Panc1 (cell line): ENCODE results near the gene MYBPC3. TPM values are rescaled to one million over a fixed set of nuclear protein-coding genes. Genes with fewer than 3 reads are reported as not detected.

ENCODE experiments used
- ATAC-seq: fragments of 200-7000 bp; cut with Tn5 transposase; 2 replicates; pipeline ENCODE4 v1.9.1; 2020; ENCODE audit warnings: mild to moderate bottlenecking, moderate library complexity
- BruUV-seq: library from RNA; stranded (reverse); fragments of 400-500 nt; replicated peaks from 2 replicates; lab custom pipeline; 2021; lab: Mats Ljungman, UMichigan
- CTCF ChIA-PET: fragments of 300-600 bp; sonication (Branson Sonifier 250); formaldehyde crosslinking; loops from one replicate; lab custom pipeline; 2022; ENCODE audit warnings: antibody characterized with exemption; lab: Charles Lee
- POLR2A ChIA-PET: fragments of 300-600 bp; sonication (Branson Sonifier 250); formaldehyde crosslinking; loops from one replicate; lab custom pipeline; 2022; ENCODE audit warnings: antibody characterized with exemption; lab: Charles Lee
- DNase-seq: peaks from one replicate; pipeline ENCODE4 v3.0.0-alpha.2; 2010; ENCODE audit warnings: low read depth, low spot score
- H3K27ac ChIP-seq: 2 replicates; pipeline ENCODE4 v1.5.1; 2011; ENCODE audit warnings: mild to moderate bottlenecking, low read length, inconsistent platforms
- H3K27me3 ChIP-seq: fragments of 200-500 bp; sonication (Bioruptor generic); 2 replicates; pipeline ENCODE4 v1.6.0; 2014; ENCODE audit warnings: low read length, inconsistent platforms; ENCODE audit not compliant: control insufficient read depth, insufficient read depth
- H3K36me3 ChIP-seq: fragments of 200-500 bp; sonication (Bioruptor generic); 2 replicates; pipeline ENCODE4 v1.5.1; 2014; ENCODE audit warnings: inconsistent platforms, mild to moderate bottlenecking, low read length, moderate library complexity; ENCODE audit not compliant: control insufficient read depth, insufficient read depth
- H3K4me1 ChIP-seq: 2 replicates; pipeline ENCODE4 v1.5.1; 2011; ENCODE audit warnings: inconsistent platforms, mild to moderate bottlenecking, low read length, moderate library complexity; ENCODE audit not compliant: control insufficient read depth, insufficient read depth
- H3K4me3 ChIP-seq, 2 experiments: 2 replicates each; pipeline ENCODE4 v1.5.1; 2011 to 2012; ENCODE audit warnings: low read depth in 2 of 2, low read length in 2 of 2, mild to moderate bottlenecking in 2 of 2, inconsistent platforms in 1 of 2, moderate library complexity in 1 of 2
- H3K9me3 ChIP-seq: fragments of 200-500 bp; sonication (Bioruptor generic); 2 replicates; pipeline ENCODE4 v1.5.1; 2014; ENCODE audit warnings: low read depth, mild to moderate bottlenecking, inconsistent platforms, low read length, moderate library complexity; ENCODE audit not compliant: control insufficient read depth, insufficient read depth
- POLR2AphosphoS5 ChIP-seq: IDR thresholded peaks from 2 replicates; pipeline ENCODE4 v1.6.1; 2012; ENCODE audit warnings: mild to moderate bottlenecking, low read depth, low read length, moderate library complexity
- SIN3A ChIP-seq: IDR thresholded peaks from 2 replicates; pipeline ENCODE4 v1.6.1; 2012; ENCODE audit warnings: low read depth, mild to moderate bottlenecking, low read length, moderate library complexity, borderline replicate concordance; ENCODE audit not compliant: insufficient read depth
- TCF7L2 ChIP-seq: IDR thresholded peaks from 2 replicates; pipeline ENCODE4 v1.6.1; 2011; ENCODE audit warnings: mild to moderate bottlenecking, low read depth, low read length, inconsistent platforms
- in situ Hi-C: cut with HindIII; loops from 2 replicates; pipeline ENCODE4 v1.10.0; 2016; ENCODE audit warnings: low sequenced_read_pairs, low pct_unique_long_range_greater_than_20kb
- intact Hi-C: fragments of 100-400 bp; cut with micrococcal nuclease; formaldehyde crosslinking; loops from one replicate; pipeline ENCODE4 v1.10.0; 2022; ENCODE audit not compliant: unreplicated experiment
- total RNA-seq: library from RNA; stranded (reverse); gene quantifications from one replicate; pipeline ENCODE4 v1.2.1, GENCODE V29; 2021; ENCODE audit not compliant: unreplicated experiment
- TF ChIP-seq, protein P1 (sequence below), 2 experiments: IDR thresholded peaks; 2 replicates each; pipeline ENCODE4 v1.6.1; 2011 to 2012; ENCODE audit warnings: low read depth in 2 of 2, control low read depth in 1 of 2, low read length in 1 of 2, mild to moderate bottlenecking in 1 of 2, moderate library complexity in 1 of 2; ENCODE audit not compliant: insufficient read depth in 1 of 2
- TF ChIP-seq, protein P2 (sequence below): fragments of 450-650 bp; IDR thresholded peaks from 2 replicates; pipeline ENCODE4 v1.5.1; 2017; ENCODE audit warnings: mild to moderate bottlenecking

The MYBPC3 gene
- total RNA-seq, 1 experiment from 2014 or later: not detected

DNA sequence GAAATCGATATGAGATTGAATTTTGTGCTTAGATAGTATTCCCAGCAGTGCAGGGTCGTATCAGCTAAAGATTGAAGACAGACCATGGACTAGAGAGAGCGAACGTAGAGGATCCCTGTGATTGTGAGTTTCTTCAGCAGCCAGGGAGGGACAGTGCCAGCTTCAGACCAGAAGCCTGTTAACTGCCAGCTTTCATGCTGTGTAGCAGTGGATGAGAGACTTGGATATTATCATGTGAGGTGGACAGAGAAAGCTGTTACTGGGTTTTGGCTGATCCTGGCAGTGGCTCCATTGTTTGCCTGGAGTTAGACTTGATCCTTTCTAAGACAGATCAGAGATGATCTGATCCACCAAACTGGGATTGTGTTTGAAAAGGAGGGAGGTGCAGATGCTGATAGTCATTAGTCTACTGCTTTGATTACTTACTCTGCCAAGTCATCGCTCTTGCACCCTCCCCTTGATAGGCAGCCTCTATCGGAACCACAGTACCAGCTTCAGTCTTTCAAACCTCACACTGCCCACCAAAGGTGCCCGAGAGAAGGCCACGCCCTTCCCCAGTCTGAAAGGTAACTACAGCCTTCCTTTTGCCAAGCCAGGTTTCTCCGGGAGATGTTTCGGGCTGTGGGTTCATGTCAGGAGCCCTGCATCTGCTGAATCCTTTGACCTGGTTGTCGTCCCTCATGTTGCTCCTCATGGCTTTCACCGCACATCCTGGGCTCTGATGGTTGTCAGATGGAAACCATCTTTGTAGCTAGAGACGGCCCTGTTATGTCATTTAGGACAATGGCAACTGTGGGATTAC is 66.3 kb downstream of the MYBPC3 start:
- DNase-seq: no peak
- CTCF ChIA-PET: no interaction called here
- POLR2A ChIA-PET: interaction anchor here (0.6 kb wide), 1 partner anchor 71 kb away, joined by 3 read pairs; the partner anchor contains the start of gene DDB2
- Histone ChIP-seq H3K27ac (no peak overlapping the region), H3K9me3 (no peaks in the 10 kb centered on the region), H3K4me3 (no peak overlapping the region), H3K36me3 (peaks cover 19% of the 10 kb centered on the region), H3K27me3 (no peaks in the 10 kb centered on the region), H3K4me1 (no peaks in the 10 kb centered on the region)
- BruUV-seq: TSS peak; percentile 10
- no peak for ATAC-seq
- TF ChIP-seq, protein P1, sequence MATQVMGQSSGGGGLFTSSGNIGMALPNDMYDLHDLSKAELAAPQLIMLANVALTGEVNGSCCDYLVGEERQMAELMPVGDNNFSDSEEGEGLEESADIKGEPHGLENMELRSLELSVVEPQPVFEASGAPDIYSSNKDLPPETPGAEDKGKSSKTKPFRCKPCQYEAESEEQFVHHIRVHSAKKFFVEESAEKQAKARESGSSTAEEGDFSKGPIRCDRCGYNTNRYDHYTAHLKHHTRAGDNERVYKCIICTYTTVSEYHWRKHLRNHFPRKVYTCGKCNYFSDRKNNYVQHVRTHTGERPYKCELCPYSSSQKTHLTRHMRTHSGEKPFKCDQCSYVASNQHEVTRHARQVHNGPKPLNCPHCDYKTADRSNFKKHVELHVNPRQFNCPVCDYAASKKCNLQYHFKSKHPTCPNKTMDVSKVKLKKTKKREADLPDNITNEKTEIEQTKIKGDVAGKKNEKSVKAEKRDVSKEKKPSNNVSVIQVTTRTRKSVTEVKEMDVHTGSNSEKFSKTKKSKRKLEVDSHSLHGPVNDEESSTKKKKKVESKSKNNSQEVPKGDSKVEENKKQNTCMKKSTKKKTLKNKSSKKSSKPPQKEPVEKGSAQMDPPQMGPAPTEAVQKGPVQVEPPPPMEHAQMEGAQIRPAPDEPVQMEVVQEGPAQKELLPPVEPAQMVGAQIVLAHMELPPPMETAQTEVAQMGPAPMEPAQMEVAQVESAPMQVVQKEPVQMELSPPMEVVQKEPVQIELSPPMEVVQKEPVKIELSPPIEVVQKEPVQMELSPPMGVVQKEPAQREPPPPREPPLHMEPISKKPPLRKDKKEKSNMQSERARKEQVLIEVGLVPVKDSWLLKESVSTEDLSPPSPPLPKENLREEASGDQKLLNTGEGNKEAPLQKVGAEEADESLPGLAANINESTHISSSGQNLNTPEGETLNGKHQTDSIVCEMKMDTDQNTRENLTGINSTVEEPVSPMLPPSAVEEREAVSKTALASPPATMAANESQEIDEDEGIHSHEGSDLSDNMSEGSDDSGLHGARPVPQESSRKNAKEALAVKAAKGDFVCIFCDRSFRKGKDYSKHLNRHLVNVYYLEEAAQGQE (IDR thresholded peaks at IDR 0.05; ENCODE audit: insufficient read depth in 1 of 2, low read depth in 2 of 2, low read length in 1 of 2): no peak
- no peak for TF ChIP-seq SIN3A
- TF ChIP-seq POLR2AphosphoS5: no peak
- TF ChIP-seq, protein P2, sequence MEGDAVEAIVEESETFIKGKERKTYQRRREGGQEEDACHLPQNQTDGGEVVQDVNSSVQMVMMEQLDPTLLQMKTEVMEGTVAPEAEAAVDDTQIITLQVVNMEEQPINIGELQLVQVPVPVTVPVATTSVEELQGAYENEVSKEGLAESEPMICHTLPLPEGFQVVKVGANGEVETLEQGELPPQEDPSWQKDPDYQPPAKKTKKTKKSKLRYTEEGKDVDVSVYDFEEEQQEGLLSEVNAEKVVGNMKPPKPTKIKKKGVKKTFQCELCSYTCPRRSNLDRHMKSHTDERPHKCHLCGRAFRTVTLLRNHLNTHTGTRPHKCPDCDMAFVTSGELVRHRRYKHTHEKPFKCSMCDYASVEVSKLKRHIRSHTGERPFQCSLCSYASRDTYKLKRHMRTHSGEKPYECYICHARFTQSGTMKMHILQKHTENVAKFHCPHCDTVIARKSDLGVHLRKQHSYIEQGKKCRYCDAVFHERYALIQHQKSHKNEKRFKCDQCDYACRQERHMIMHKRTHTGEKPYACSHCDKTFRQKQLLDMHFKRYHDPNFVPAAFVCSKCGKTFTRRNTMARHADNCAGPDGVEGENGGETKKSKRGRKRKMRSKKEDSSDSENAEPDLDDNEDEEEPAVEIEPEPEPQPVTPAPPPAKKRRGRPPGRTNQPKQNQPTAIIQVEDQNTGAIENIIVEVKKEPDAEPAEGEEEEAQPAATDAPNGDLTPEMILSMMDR: no peak
- TF ChIP-seq TCF7L2: no peak
- in situ Hi-C loops: no loop called here
- intact Hi-C loops: no loop called here

DNA sequence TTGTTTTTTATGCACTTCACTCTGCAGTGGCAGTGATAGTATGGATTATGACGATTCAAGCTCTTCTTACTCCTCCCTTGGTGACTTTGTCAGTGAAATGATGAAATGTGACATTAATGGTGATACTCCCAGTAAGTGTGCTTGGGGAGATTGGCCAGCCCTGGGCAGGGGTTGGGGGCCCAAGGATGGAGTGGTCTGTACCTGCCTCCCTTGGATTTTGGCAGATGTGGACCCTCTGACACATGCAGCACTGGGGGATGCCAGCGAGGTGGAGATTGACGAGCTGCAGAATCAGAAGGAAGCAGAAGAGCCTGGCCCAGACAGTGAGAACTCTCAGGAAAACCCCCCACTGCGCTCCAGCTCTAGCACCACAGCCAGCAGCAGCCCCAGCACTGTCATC is 68.4 kb downstream of the MYBPC3 start:
- no peak overlapping the region for H3K27ac ChIP-seq
- TF ChIP-seq SIN3A: no peak
- no peak for TF ChIP-seq POLR2AphosphoS5
- TF ChIP-seq TCF7L2: no peak
- TF ChIP-seq, protein P2: no peak
- TF ChIP-seq, protein P1 (IDR thresholded peaks at IDR 0.05; ENCODE audit: insufficient read depth in 1 of 2, low read depth in 2 of 2, low read length in 1 of 2): no peak
- BruUV-seq: TSS peak; percentile 44
- no peaks in the 10 kb centered on the region for H3K4me1 ChIP-seq
- ATAC-seq: no peak
- H3K4me3 ChIP-seq: no peak overlapping the region
- DNase-seq: no peak
- CTCF ChIA-PET: no interaction called here
- H3K9me3 ChIP-seq: no peaks in the 10 kb centered on the region
- POLR2A ChIA-PET: no interaction called here
- intact Hi-C loops (no loop called here), in situ Hi-C loops (no loop called here)
- H3K36me3 ChIP-seq: peaks cover 24% of the 10 kb centered on the region
- no peaks in the 10 kb centered on the region for H3K27me3 ChIP-seq
